ENCODE results near the gene PGLYRP2. TPM values are rescaled to one million over a fixed set of nuclear protein-coding genes. Genes with fewer than 3 reads are reported as not detected.
"Not testable (repeated sequence)": the region's sequence is repeated elsewhere in the genome, so short reads cannot be mapped to it uniquely, and the experiment has no call there.

Gene PGLYRP2
- total and polyA plus RNA-seq, 12 donors: not detected

DNA sequence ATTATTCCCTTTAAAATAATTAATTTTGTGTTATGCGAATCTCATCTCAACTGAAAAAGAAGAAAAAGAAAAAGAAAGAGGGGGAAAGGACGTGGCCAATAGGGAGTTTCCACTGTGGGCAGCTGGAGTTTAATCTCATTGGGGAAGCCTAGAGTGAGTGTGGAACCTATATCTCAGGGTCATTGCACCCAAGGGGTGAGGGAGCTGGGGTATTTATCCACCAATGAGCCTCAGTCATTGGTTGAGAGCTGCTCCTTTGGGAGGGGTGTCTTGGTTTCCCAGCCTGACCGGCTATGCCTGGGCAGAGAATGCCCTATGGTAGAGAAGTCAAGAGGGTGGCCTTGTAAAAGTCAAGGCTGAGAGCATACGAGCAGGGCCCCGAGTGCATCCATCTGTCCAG is 45.5 kb upstream of the PGLYRP2 start:
- Histone ChIP-seq H3K36me3 (no peaks in the 10 kb centered on the region), H3K27ac (no peak overlapping the region), H3K4me3 (no peak overlapping the region), H3K4me1 (no peaks in the 10 kb centered on the region), H3K27me3 (peaks cover 0 to 63% (median 16%) of the 10 kb centered on the region in 7 donors), H3K9me3 (peaks cover 0 to under 1% (median 0%) of the 10 kb centered on the region in 11 donors)
- TF ChIP-seq CTCF (IDR thresholded peaks at IDR 0.05): no peak
- intact Hi-C loops (cut with DNase I): loop anchor here in 1 of 10 donors (10.0 kb wide), 1 partner anchor 50 kb away; the partner anchor contains the start of gene PGLYRP2
- no peak for ATAC-seq
- WGBS, 2 donors: 72 to 76% methylated on average over 5 of the region's 5 CpGs
- DNase-seq: no peak

DNA sequence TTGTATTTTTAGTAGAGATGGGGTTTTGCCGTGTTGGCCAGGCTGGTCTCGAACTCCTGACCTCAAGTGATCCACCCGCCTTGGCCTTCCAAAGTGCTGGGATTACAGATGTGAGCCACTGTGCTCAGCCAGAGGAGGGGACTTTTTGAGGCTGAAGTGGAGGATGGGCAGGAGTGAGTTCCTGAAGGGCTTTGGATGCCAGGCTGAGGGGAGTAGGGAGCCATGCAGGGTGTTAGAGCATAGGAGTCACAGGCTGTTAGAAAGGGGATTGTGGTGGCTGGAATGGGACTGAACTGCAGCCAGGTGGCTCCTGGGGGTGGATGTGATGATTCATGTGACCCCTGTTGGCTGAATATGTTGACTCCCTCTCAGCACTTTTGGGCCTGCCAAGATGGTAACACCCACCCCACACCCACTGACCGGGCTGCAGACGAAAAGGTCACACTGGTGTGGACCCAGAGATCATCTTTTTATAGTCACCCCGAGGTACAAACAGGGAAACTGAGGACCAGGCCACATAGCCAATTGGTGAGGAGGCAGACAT is 40.2 kb upstream of the PGLYRP2 start:
- DNase-seq: no peak
- Histone ChIP-seq H3K27ac (no peak overlapping the region), H3K9me3 (peaks cover 0 to 17% (median 0%) of the 10 kb centered on the region in 11 donors), H3K36me3 (no peaks in the 10 kb centered on the region), H3K4me1 (peaks cover 0 to 6% (median 0%) of the 10 kb centered on the region in 9 donors), H3K4me3 (no peak overlapping the region), H3K27me3 (peaks cover 0 to 39% (median 20%) of the 10 kb centered on the region in 7 donors)
- ATAC-seq: no peak
- 67 to 71% methylated on average over 6 of the region's 6 CpGs for WGBS, 2 donors
- no peak for TF ChIP-seq CTCF (IDR thresholded peaks at IDR 0.05)
- intact Hi-C loops (cut with DNase I): no loop called here

- intact Hi-C loops (cut with DNase I): no loop called here
- H3K4me1 ChIP-seq: peaks cover 0 to 11% (median 0%) of the 10 kb centered on the region in 9 donors
- peaks cover 0 to 17% (median 0%) of the 10 kb centered on the region in 11 donors for H3K9me3 ChIP-seq
- TF ChIP-seq CTCF (IDR thresholded peaks at IDR 0.05): no peak
- H3K36me3 ChIP-seq: no peaks in the 10 kb centered on the region
- DNase-seq (no peak), ATAC-seq (no peak)
- WGBS, 2 donors: 71 to 83% methylated on average over 1 of the region's 1 CpG
- no peak overlapping the region for H3K4me3 ChIP-seq
- peaks cover 0 to 35% (median 19%) of the 10 kb centered on the region in 7 donors for H3K27me3 ChIP-seq
- no peak overlapping the region for H3K27ac ChIP-seq
These were observed 38.5 kb upstream of the PGLYRP2 start for GRCh38 chr19:15517778-15518177.

GRCh38 chr19:15516363-15516762 is 37.1 kb upstream of the PGLYRP2 start:
- Histone ChIP-seq H3K27me3 (peaks cover 0 to 29% (median 18%) of the 10 kb centered on the region in 7 donors), H3K9me3 (peaks cover 0 to 17% (median 0%) of the 10 kb centered on the region in 11 donors), H3K27ac (no peak overlapping the region), H3K4me3 (no peak overlapping the region), H3K36me3 (no peaks in the 10 kb centered on the region), H3K4me1 (peaks cover 0 to 11% (median 0%) of the 10 kb centered on the region in 9 donors)
- DNase-seq (no peak), ATAC-seq (no peak)
- WGBS, 2 donors: 85 to 89% methylated on average over 3 of the region's 3 CpGs
- TF ChIP-seq CTCF (IDR thresholded peaks at IDR 0.05): no peak
- intact Hi-C loops (cut with DNase I): no loop called here

- intact Hi-C loops (cut with DNase I); ATAC-seq; H3K36me3 ChIP-seq; DNase-seq; H3K4me3 ChIP-seq: not testable (repeated sequence)
- peak overlapping the region in 1 of 10 donors; percentile 81 for H3K27ac ChIP-seq
- peaks cover 0 to 17% (median 0%) of the 10 kb centered on the region in 11 donors for H3K9me3 ChIP-seq
- peaks cover 0 to 11% (median 0%) of the 10 kb centered on the region in 9 donors for H3K4me1 ChIP-seq
- H3K27me3 ChIP-seq: peaks cover 0 to 36% (median 28%) of the 10 kb centered on the region in 7 donors
- 86 to 90% methylated on average over 9 of the region's 9 CpGs for WGBS, 2 donors
These were observed 35.9 kb upstream of the PGLYRP2 start for GRCh38 chr19:15515227-15515625.

All from heart right ventricle (tissue), 16 donors.